ENCODE measurements around the gene C5orf63. TPM values are rescaled to one million over a fixed set of nuclear protein-coding genes. Genes with fewer than 3 reads are reported as not detected.

The C5orf63 gene
- total and polyA plus RNA-seq, 9 of the 15 experiments (the other 6 are each of a cell fraction or from before 2014, with no cell fraction given): 1.8 to 24.6 (median 6.2) TPM

- TF ChIP-seq SFPQ (IDR thresholded peaks at IDR 0.05; ENCODE audit: low read depth, low read length) (no peak), CREBBP (IDR thresholded peaks at IDR 0.05; ENCODE audit: low read depth, low read length) (no peak), ZNF124 (CRISPR knock-in tag; IDR thresholded peaks at IDR 0.05) (no peak), SOX6 (IDR thresholded peaks at IDR 0.05) (peak; percentile 37), ZNF518B (CRISPR knock-in tag; IDR thresholded peaks at IDR 0.05) (no peak), NUFIP1 (IDR thresholded peaks at IDR 0.05; ENCODE audit: partially characterized antibody) (no peak), ZNF232 (CRISPR knock-in tag; IDR thresholded peaks at IDR 0.05) (peak; percentile 91), ARID1B (IDR thresholded peaks at IDR 0.05) (0 out of 2 replicates have a peak, but pooled peaks have one; percentile 46), U2AF1 (optimal IDR thresholded peaks at IDR 0.05; ENCODE audit: low read depth, low read length) (peak; percentile 30), PCBP1 (IDR thresholded peaks at IDR 0.05; ENCODE audit: low read depth, low read length, poor library complexity, severe bottlenecking) (peak; percentile 64), EZH2 (IDR thresholded peaks at IDR 0.05; ENCODE audit: borderline replicate concordance, low read depth, low read length) (no peak), ZNF589 (CRISPR knock-in tag; IDR thresholded peaks at IDR 0.05; ENCODE audit: low read depth) (no peak), MAFF (IDR thresholded peaks at IDR 0.05; ENCODE audit: low read length) (no peak), POLR2H (tag; IDR thresholded peaks at IDR 0.05; ENCODE audit: low read depth) (peak; percentile 92), HBP1 (CRISPR knock-in tag; IDR thresholded peaks at IDR 0.05) (peak; percentile 47; the same call in 1 of the 2 replicates), TEAD4 (IDR thresholded peaks at IDR 0.05; ENCODE audit: low read length) (peak; percentile 15), TEAD4 (CRISPR knock-in tag; IDR thresholded peaks at IDR 0.05; ENCODE audit: borderline replicate concordance) (no peak), PRMT5 (CRISPR knock-in tag; IDR thresholded peaks at IDR 0.05) (no peak), MBD2 (IDR thresholded peaks at IDR 0.05; ENCODE audit: borderline replicate concordance, low read depth) (peak; percentile 82; the same call in 1 of the 2 replicates), POLR2A (conservative IDR thresholded peaks at IDR 0.05) (peak; percentile 97), ZNF431 (CRISPR knock-in tag; IDR thresholded peaks at IDR 0.05) (peak; percentile 74; the same call in 1 of the 2 replicates), ZNF766 (CRISPR knock-in tag; conservative IDR thresholded peaks at IDR 0.05) (no peak), ZNF184 (CRISPR knock-in tag; IDR thresholded peaks at IDR 0.05) (no peak)
These were observed 42.8 kb downstream of the C5orf63 start, which contains the start of gene MARCHF3 (continued) for GRCh38 chr5:127030259-127031146.
